Stimulated activated CD4-positive, alpha-beta T cell treated with anti-CD3 and anti-CD28 coated beads, Interleukin-15, amount 100 ng/mL, for 48 hours (primary cell): Measurements from ENCODE around the gene USP4.
"Not testable (repeated sequence)": the region's sequence is repeated elsewhere in the genome, so short reads cannot be mapped to it uniquely, and the experiment has no call there.

Source experiments
- DNase-seq, 2 donors: peaks; one replicate each; pipeline ENCODE4 v3.0.0-alpha.2; 2020; ENCODE audit warnings: low read depth in 2 of 2

Gene USP4

GRCh38 chr3:49339941-49340800 lies at the start of gene USP4:
USP4 (minus strand) TSS chr3:49340053; CDS start chr3:49340024, 29 bp downstream.
- DNase-seq = peak; percentile 92 to 94

GRCh38 chr3:49389297-49389696 lies 49.4 kb upstream of the USP4 start:
- no peak for DNase-seq

- no peak for DNase-seq
These were observed 48.5 kb upstream of the USP4 start for GRCh38 chr3:49388289-49388820.

- DNase-seq = no peak
These were observed 47.9 kb upstream of the USP4 start for GRCh38 chr3:49387721-49388120.

GRCh38 chr3:49386056-49386756 lies 46.4 kb upstream of the USP4 start:
- no peak for DNase-seq

- no peak for DNase-seq
These were observed 45.8 kb upstream of the USP4 start for GRCh38 chr3:49385617-49386016.

GRCh38 chr3:49383387-49383786 lies 43.5 kb upstream of the USP4 start:
- no peak for DNase-seq

GRCh38 chr3:49378249-49378895 lies 38.5 kb upstream of the USP4 start:
- DNase-seq = no peak

GRCh38 chr3:49377483-49377882 lies 37.6 kb upstream of the USP4 start:
- peak; percentile 52 for DNase-seq

GRCh38 chr3:49371946-49372345 lies 32.1 kb upstream of the USP4 start:
- no peak for DNase-seq

GRCh38 chr3:49370585-49371290 lies 30.9 kb upstream of the USP4 start:
- no peak for DNase-seq

- DNase-seq = no peak
These were observed 22.7 kb upstream of the USP4 start for GRCh38 chr3:49362561-49362960.

- DNase-seq = no peak
These were observed 19.8 kb upstream of the USP4 start for GRCh38 chr3:49359623-49360022.

- DNase-seq = no peak
These were observed 19.0 kb upstream of the USP4 start for GRCh38 chr3:49358884-49359225.

GRCh38 chr3:49358217-49358883 lies 18.5 kb upstream of the USP4 start, which contains the start of gene GPX1:
GPX1 (minus strand) TSS chr3:49358353; CDS start chr3:49358278, 75 bp downstream.
- peak; percentile 71 to 82 for DNase-seq

GRCh38 chr3:49357443-49358216 lies 17.8 kb upstream of the USP4 start:
- peak; percentile 25 to 43 for DNase-seq

- not testable (repeated sequence) for DNase-seq
These were observed 17.2 kb upstream of the USP4 start for GRCh38 chr3:49357095-49357442.

- no peak for DNase-seq
These were observed 13.1 kb upstream of the USP4 start for GRCh38 chr3:49352890-49353421.

GRCh38 chr3:49352281-49352680 lies 12.4 kb upstream of the USP4 start:
- DNase-seq = no peak

- DNase-seq = no peak
These were observed 11.7 kb upstream of the USP4 start for GRCh38 chr3:49351521-49352011.
